Astrocyte of the spinal cord (primary cell): ENCODE measurements around the gene SLC22A13.

Experiments
- DNase-seq: peaks from one replicate; pipeline ENCODE4 v3.0.0; 2011; ENCODE audit warnings: low read depth, low spot score
- H3K4me3 ChIP-seq: 2 replicates; pipeline ENCODE4 v1.5.1; 2011; ENCODE audit warnings: low read depth, mild to moderate bottlenecking, low read length, moderate library complexity
- in situ Hi-C: cut with HindIII; loops from 2 replicates; pipeline ENCODE4 v1.10.0; 2017; ENCODE audit warnings: low sequenced_read_pairs
- TF ChIP-seq, protein P1 (sequence below): IDR thresholded peaks from 2 replicates; pipeline ENCODE4 v1.5.1; 2012; ENCODE audit warnings: low read depth, mild to moderate bottlenecking, low read length, inconsistent platforms

Gene SLC22A13

DNA sequence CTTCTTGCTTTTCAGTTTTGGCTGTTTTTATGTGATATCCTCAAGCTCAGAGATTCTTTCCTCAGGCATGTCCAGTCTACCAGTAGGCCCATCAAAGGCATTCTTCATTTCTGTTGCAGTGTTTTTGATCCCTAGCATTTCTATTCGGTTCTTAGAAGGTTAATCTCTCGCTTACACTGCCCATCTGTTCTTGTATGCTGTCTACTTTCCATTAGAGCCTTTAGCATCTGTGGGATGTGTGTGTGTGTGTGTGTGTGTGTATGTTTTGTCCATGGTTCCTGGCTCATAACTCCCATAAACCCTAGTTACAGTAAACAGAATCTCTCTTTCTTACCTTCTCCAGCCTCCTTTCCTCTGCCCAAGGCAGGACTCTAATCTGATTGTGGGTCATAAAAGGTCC lies 5.1 kb upstream of the SLC22A13 start:
- TF ChIP-seq, protein P1, sequence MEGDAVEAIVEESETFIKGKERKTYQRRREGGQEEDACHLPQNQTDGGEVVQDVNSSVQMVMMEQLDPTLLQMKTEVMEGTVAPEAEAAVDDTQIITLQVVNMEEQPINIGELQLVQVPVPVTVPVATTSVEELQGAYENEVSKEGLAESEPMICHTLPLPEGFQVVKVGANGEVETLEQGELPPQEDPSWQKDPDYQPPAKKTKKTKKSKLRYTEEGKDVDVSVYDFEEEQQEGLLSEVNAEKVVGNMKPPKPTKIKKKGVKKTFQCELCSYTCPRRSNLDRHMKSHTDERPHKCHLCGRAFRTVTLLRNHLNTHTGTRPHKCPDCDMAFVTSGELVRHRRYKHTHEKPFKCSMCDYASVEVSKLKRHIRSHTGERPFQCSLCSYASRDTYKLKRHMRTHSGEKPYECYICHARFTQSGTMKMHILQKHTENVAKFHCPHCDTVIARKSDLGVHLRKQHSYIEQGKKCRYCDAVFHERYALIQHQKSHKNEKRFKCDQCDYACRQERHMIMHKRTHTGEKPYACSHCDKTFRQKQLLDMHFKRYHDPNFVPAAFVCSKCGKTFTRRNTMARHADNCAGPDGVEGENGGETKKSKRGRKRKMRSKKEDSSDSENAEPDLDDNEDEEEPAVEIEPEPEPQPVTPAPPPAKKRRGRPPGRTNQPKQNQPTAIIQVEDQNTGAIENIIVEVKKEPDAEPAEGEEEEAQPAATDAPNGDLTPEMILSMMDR: no peak
- DNase-seq: no peak
- no peak overlapping the region for H3K4me3 ChIP-seq
- in situ Hi-C loops: no loop called here

DNA sequence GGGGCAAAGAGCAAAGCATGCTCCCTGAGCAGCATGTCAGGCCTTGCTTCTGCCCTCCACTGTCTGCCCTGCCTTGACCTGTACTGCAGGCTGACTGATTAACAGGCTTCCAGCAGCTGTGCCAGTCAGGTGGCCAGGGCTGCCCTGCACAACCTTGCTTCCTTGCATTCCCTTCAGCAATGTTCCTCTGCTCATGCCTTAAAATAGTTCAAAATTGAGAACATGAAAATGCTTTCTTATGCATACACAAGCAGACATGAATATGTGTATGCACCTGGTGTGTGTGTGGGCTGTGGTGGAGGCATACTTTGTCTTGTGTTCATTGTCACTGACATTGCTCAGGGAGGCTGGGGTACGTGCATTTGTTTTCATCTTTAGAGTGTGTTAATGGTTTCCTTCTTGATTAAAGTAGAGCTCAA lies 1.2 kb upstream of the SLC22A13 start:
- no peak for DNase-seq
- H3K4me3 ChIP-seq: no peak overlapping the region
- TF ChIP-seq, protein P1: no peak
- in situ Hi-C loops: no loop called here

DNA sequence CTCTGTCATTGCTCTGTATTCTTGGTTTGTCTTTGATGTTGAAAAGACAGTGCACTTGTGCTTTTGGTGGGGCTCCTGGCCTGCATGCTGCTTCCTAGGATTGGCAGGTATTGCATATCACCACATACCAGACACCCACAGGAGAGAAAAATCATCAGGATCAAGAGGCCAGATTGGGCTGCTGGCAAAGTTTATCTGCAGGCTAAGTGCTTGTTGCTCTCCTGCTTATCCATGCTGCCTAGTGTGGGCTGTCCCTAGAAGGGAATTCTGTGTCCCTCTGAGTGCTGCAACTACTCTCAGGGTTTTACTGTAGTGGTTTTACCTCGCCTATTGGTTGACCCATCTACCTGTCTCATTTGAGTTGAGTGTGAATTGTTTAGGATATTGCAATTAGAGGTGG lies 833 bp upstream of the SLC22A13 start:
- in situ Hi-C loops: no loop called here
- TF ChIP-seq, protein P1: no peak

DNA sequence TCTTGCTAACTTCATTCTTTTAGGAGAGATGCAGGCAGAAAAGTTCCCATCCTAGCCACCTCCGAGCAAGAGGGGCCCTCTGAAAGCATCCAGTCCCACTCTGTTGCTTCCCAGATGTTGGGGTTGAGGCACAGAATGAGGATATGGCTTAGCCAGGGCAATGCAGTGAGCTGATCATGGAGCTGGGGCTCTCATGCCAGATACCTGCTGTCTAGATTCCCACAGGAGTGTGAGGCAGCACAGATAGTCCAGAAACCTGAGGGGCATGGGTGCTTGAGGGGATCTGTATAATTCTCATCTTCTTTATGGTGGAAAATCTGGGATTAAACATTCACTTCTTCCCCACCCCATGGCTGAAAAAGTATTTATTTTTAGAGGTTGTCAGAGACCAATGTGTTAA lies 1.2 kb downstream of the SLC22A13 start:
- TF ChIP-seq, protein P1: no peak
- in situ Hi-C loops: no loop called here
- DNase-seq: no peak

More for the DNA sequence above, 833 bp upstream of the SLC22A13 start:
- DNase-seq: no peak
- H3K4me3 ChIP-seq: no peak overlapping the region

DNA sequence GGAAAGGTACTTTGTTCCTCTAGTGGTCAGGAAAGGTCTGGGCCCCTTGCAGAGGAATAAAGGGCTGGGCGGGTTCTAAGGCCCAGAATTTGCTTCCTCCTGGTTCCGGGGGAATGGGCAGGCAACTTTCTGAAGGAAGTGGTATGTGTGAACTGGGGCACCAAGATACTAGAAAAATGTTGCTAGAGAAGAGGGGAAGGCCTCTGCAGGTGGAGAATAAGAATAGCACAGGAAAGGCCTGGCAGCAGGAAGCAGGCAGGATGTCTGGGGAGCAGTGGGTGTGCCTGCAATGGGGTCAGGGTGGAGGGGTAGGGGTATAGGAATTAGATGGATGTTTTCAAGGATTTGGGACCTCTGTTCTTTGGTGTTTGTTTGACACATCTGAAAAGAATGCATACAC lies 2.0 kb downstream of the SLC22A13 start:
- DNase-seq: no peak
- TF ChIP-seq, protein P1: no peak
- in situ Hi-C loops: no loop called here

More for the DNA sequence above, 1.2 kb downstream of the SLC22A13 start:
- no peak overlapping the region for H3K4me3 ChIP-seq

DNA sequence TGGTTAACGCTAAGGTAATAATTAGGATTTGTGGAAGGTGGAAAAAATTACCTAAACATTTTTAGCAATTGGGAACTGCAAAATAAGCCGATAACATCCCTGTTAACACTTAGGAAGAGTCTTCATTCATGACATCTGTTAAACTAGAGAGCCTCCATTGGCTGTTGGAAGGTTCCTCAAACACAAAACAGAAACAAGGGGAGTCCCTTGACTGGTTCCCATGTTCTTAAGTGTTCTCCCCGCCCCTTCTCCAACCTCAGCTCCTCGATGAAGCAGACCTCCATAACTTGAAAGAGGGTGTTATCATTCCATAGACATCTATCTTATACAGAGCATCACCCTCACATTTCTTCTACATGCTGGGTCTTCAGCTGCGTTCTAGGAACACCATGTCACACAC lies 2.5 kb downstream of the SLC22A13 start:
- in situ Hi-C loops: no loop called here
- TF ChIP-seq, protein P1: no peak
- DNase-seq: no peak
- no peak overlapping the region for H3K4me3 ChIP-seq

More for the DNA sequence above, 2.0 kb downstream of the SLC22A13 start:
- no peak overlapping the region for H3K4me3 ChIP-seq

DNA sequence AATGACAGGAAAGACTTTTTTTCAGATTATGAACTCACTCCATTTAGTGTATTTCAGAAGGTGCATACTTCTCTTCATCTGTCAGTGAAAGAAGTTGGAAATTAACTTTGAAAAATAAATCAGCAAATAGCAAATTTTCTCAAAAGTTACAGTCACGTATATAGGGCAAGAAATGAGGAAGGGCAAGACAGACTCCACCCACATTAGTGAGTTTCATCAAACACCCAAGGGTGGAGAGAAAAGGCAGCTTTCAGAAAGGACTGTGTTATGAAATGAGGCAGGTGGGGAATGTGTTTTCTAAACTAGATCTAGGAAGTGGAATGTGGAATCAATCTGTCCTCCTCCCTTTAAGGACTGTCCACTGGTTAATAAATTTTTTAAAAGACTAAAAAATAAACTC lies 2.9 kb downstream of the SLC22A13 start:
- TF ChIP-seq, protein P1: no peak
- in situ Hi-C loops: no loop called here
- DNase-seq: no peak
- H3K4me3 ChIP-seq: no peak overlapping the region
